ENCODE data around the gene RNF34.

Gene RNF34

DNA sequence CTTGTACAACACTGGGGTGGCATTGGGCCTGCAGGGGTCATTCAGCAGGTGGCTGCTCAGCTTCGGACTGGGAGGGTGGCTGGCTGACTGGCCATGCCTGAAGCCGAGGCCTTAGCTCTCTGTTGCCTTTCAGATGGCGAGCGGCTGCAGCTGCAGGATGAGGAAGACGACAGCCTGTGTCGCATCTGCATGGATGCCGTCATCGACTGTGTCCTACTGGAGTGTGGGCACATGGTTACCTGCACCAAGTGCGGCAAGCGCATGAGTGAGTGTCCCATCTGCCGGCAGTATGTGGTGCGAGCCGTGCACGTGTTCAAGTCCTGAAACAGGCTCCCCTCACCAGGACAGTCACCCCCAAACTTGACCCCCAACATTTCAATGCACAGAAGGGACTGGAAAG, 23.3 kb downstream of the RNF34 start:
- no peak for DNase-seq (ENCODE audit: low read depth in 1 of 2, low spot score in 1 of 2)
- Histone ChIP-seq H3K27ac (replicated peaks) (peak overlapping the region; percentile 77), H3K4me3 (replicated peaks; ENCODE audit: insufficient read depth, low read length) (no peak overlapping the region), H3K27me3 (ENCODE audit: insufficient read depth, poor library complexity, severe bottlenecking) (no peaks in the 10 kb centered on the region)
- TF ChIP-seq, protein P1, sequence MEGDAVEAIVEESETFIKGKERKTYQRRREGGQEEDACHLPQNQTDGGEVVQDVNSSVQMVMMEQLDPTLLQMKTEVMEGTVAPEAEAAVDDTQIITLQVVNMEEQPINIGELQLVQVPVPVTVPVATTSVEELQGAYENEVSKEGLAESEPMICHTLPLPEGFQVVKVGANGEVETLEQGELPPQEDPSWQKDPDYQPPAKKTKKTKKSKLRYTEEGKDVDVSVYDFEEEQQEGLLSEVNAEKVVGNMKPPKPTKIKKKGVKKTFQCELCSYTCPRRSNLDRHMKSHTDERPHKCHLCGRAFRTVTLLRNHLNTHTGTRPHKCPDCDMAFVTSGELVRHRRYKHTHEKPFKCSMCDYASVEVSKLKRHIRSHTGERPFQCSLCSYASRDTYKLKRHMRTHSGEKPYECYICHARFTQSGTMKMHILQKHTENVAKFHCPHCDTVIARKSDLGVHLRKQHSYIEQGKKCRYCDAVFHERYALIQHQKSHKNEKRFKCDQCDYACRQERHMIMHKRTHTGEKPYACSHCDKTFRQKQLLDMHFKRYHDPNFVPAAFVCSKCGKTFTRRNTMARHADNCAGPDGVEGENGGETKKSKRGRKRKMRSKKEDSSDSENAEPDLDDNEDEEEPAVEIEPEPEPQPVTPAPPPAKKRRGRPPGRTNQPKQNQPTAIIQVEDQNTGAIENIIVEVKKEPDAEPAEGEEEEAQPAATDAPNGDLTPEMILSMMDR (IDR thresholded peaks at IDR 0.05; ENCODE audit: insufficient read depth, low read length): no peak
- TF ChIP-seq, protein P2, sequence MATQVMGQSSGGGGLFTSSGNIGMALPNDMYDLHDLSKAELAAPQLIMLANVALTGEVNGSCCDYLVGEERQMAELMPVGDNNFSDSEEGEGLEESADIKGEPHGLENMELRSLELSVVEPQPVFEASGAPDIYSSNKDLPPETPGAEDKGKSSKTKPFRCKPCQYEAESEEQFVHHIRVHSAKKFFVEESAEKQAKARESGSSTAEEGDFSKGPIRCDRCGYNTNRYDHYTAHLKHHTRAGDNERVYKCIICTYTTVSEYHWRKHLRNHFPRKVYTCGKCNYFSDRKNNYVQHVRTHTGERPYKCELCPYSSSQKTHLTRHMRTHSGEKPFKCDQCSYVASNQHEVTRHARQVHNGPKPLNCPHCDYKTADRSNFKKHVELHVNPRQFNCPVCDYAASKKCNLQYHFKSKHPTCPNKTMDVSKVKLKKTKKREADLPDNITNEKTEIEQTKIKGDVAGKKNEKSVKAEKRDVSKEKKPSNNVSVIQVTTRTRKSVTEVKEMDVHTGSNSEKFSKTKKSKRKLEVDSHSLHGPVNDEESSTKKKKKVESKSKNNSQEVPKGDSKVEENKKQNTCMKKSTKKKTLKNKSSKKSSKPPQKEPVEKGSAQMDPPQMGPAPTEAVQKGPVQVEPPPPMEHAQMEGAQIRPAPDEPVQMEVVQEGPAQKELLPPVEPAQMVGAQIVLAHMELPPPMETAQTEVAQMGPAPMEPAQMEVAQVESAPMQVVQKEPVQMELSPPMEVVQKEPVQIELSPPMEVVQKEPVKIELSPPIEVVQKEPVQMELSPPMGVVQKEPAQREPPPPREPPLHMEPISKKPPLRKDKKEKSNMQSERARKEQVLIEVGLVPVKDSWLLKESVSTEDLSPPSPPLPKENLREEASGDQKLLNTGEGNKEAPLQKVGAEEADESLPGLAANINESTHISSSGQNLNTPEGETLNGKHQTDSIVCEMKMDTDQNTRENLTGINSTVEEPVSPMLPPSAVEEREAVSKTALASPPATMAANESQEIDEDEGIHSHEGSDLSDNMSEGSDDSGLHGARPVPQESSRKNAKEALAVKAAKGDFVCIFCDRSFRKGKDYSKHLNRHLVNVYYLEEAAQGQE (IDR thresholded peaks at IDR 0.05; ENCODE audit: insufficient replicate concordance, low read depth): no peak
- no peak for TF ChIP-seq SPI1 (IDR thresholded peaks at IDR 0.05; ENCODE audit: borderline replicate concordance, low read depth)
- TF ChIP-seq GABPA (IDR thresholded peaks at IDR 0.05; ENCODE audit: low read depth): no peak
- no peak for TF ChIP-seq POLR2AphosphoS5 (IDR thresholded peaks at IDR 0.05; ENCODE audit: low read depth)

DNA sequence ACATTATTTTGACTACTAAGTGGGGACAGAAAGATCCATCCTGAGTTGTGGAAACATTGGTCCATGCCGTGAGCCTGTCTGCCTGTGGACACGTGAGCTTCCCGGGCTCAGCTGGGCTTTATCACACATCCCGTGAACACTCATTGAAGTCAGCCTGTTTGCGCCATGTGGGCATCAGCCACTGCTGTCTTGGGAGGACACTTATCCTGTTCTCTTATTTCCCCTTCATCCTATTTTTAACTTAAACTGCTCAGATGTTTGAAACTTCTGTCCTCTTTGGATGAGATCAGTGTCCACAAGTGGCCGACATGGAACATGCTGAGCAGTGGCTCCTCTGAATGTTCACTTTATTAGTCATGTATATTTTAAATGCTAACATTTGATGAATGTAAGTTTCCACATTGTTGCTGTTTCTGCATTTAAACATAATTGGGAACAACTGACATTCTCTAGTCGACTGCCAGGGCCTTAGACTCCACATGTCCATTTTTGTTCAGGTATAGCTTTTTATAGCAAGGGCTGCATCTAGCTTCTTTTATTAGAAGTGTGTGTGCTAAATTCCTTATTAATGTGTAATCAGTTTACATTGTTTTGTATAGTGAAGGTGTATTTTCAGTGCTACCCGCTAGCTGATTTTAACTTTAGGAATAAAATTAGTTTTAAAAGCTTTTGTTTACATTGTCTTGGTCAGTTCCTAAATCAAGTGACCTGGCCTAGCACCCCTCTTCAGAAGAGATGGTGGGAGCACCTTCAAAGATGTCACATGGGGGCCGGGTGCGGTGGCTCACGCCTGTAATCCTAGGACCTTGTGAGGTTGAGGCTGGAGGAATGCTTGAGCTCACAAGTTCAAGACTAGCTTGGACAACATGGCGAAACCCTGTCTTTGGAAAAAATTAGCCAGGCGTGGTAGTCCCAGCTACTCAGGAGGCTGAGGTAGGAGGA, 24.0 kb downstream of the RNF34 start:
- Histone ChIP-seq H3K4me3 (replicated peaks; ENCODE audit: insufficient read depth, low read length) (no peak overlapping the region), H3K27me3 (ENCODE audit: insufficient read depth, poor library complexity, severe bottlenecking) (no peaks in the 10 kb centered on the region), H3K27ac (replicated peaks) (peak overlapping the region; percentile 77)
- DNase-seq (ENCODE audit: low read depth in 1 of 2, low spot score in 1 of 2): no peak
- TF ChIP-seq, protein P1 (IDR thresholded peaks at IDR 0.05; ENCODE audit: insufficient read depth, low read length): no peak
- TF ChIP-seq POLR2AphosphoS5 (IDR thresholded peaks at IDR 0.05; ENCODE audit: low read depth) (no peak), SPI1 (IDR thresholded peaks at IDR 0.05; ENCODE audit: borderline replicate concordance, low read depth) (no peak), GABPA (IDR thresholded peaks at IDR 0.05; ENCODE audit: low read depth) (no peak)
- TF ChIP-seq, protein P2 (IDR thresholded peaks at IDR 0.05; ENCODE audit: insufficient replicate concordance, low read depth): no peak

DNA sequence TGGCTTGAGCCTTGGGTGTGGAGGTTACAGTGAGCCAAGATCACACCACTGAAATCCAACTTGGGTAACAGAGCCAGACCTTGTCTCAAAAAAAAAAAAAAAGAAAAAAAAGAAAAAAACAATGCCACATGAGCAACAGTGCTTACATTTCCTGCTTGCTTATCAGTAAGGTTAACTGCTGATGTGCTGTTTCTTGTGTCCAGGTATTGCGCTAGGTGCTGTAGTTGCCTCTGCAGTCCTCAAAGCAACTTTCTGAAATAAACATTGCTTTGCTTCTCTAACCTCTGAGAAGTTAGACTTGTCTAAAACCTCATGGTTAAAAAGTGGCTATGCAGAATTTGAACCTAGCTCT, 24.7 kb downstream of the RNF34 start:
- Histone ChIP-seq H3K27me3 (ENCODE audit: insufficient read depth, poor library complexity, severe bottlenecking) (no peaks in the 10 kb centered on the region), H3K27ac (replicated peaks) (peak overlapping the region; percentile 77), H3K4me3 (replicated peaks; ENCODE audit: insufficient read depth, low read length) (no peak overlapping the region)
- TF ChIP-seq GABPA (IDR thresholded peaks at IDR 0.05; ENCODE audit: low read depth) (no peak), POLR2AphosphoS5 (IDR thresholded peaks at IDR 0.05; ENCODE audit: low read depth) (no peak), SPI1 (IDR thresholded peaks at IDR 0.05; ENCODE audit: borderline replicate concordance, low read depth) (no peak)
- TF ChIP-seq, protein P2 (IDR thresholded peaks at IDR 0.05; ENCODE audit: insufficient replicate concordance, low read depth): no peak
- TF ChIP-seq, protein P1 (IDR thresholded peaks at IDR 0.05; ENCODE audit: insufficient read depth, low read length): no peak
- DNase-seq (ENCODE audit: low read depth in 1 of 2, low spot score in 1 of 2): no peak
